Activated CD4-positive, alpha-beta T cell treated with anti-CD3 and anti-CD28 coated beads for 4 hours (primary cell): ENCODE measurements around the gene AOX1.
"Not testable (repeated sequence)": the region's sequence is repeated elsewhere in the genome, so short reads cannot be mapped to it uniquely, and the experiment has no call there.

ENCODE experiments used
- DNase-seq, 2 donors: peaks; one replicate each; pipeline ENCODE4 v3.0.0-alpha.2; 2020

AOX1 gene

GRCh38 chr2:200585730-200586643, at the start of gene AOX1:
Gene AOX1 (plus strand): TSS chr2:200586014. CDS start chr2:200586109, 95 bp downstream.
- DNase-seq, result peak; percentile 10 to 12

- no peak for DNase-seq
Measured at GRCh38 chr2:200538139-200538538, 47.7 kb upstream of the AOX1 start.

- no peak for DNase-seq
Measured at GRCh38 chr2:200540793-200541192, 45.0 kb upstream of the AOX1 start.

- not testable (repeated sequence) for DNase-seq
Measured at GRCh38 chr2:200566596-200566995, 19.2 kb upstream of the AOX1 start.

- no peak for DNase-seq
Measured at GRCh38 chr2:200567932-200568331, 17.9 kb upstream of the AOX1 start.

- DNase-seq, result no peak
Measured at GRCh38 chr2:200575957-200576356, 9.9 kb upstream of the AOX1 start.

- no peak for DNase-seq
Measured at GRCh38 chr2:200577027-200577426, 8.8 kb upstream of the AOX1 start.

- no peak for DNase-seq
Measured at GRCh38 chr2:200578778-200579177, 7.0 kb upstream of the AOX1 start.

GRCh38 chr2:200584639-200585038, 1.2 kb upstream of the AOX1 start:
- no peak for DNase-seq

GRCh38 chr2:200585340-200585729, 479 bp upstream of the AOX1 start:
- no peak for DNase-seq

GRCh38 chr2:200586644-200586975, 796 bp downstream of the AOX1 start:
- no peak for DNase-seq

GRCh38 chr2:200587007-200587616, 1.3 kb downstream of the AOX1 start:
- DNase-seq, result no peak

GRCh38 chr2:200588076-200588678, 2.4 kb downstream of the AOX1 start:
- no peak for DNase-seq

GRCh38 chr2:200590090-200590489, 4.3 kb downstream of the AOX1 start:
- no peak for DNase-seq

- no peak for DNase-seq
Measured at GRCh38 chr2:200591308-200591707, 5.5 kb downstream of the AOX1 start.

GRCh38 chr2:200592406-200593075, 6.7 kb downstream of the AOX1 start:
- DNase-seq, result no peak

GRCh38 chr2:200593905-200594304, 8.1 kb downstream of the AOX1 start:
- DNase-seq, result no peak

GRCh38 chr2:200595913-200596312, 10.1 kb downstream of the AOX1 start:
- no peak for DNase-seq

GRCh38 chr2:200596774-200597570, 11.2 kb downstream of the AOX1 start:
- no peak for DNase-seq

GRCh38 chr2:200599206-200599605, 13.4 kb downstream of the AOX1 start:
- no peak for DNase-seq

GRCh38 chr2:200600549-200601225, 14.9 kb downstream of the AOX1 start:
- no peak for DNase-seq

- no peak for DNase-seq
Measured at GRCh38 chr2:200602584-200602983, 16.8 kb downstream of the AOX1 start.
